Suprapubic skin (tissue), 4 donors: ENCODE measurements around the gene CGNL1. TPM values are rescaled to one million over a fixed set of nuclear protein-coding genes. Genes with fewer than 3 reads are reported as not detected.

ENCODE experiments used
- DNase-seq, 2 donors: peaks; one replicate each; pipeline ENCODE4 v3.0.0-alpha.2; 2019; ENCODE audit warnings: low spot score in 2 of 2
- H3K27ac ChIP-seq: fragments of 200-600 bp; sonication (generic); one replicate; pipeline ENCODE4 v1.5.1; 2019
- H3K27me3 ChIP-seq: fragments of 200-600 bp; sonication (generic); one replicate; pipeline ENCODE4 v1.5.1; 2019
- H3K36me3 ChIP-seq: fragments of 200-600 bp; sonication (generic); one replicate; pipeline ENCODE4 v1.5.1; 2019
- H3K4me1 ChIP-seq: fragments of 200-600 bp; sonication (generic); one replicate; pipeline ENCODE4 v1.5.1; 2019
- H3K4me3 ChIP-seq: fragments of 200-600 bp; sonication (generic); one replicate; pipeline ENCODE4 v1.5.1; 2019; ENCODE audit warnings: mild to moderate bottlenecking
- H3K9me3 ChIP-seq: fragments of 200-600 bp; sonication (generic); one replicate; pipeline ENCODE4 v1.5.1; 2019
- EP300 ChIP-seq: sonication (generic); formaldehyde crosslinking; IDR thresholded peaks from one replicate; pipeline ENCODE4 v1.6.1; 2017; ENCODE audit warnings: antibody characterized with exemption
- POLR2A ChIP-seq, 2 donors: fragments of 450-650 bp; IDR thresholded peaks; one replicate each; pipeline ENCODE4 v1.6.1; 2017; ENCODE audit warnings: antibody characterized with exemption in 2 of 2, mild to moderate bottlenecking in 2 of 2, moderate library complexity in 2 of 2
- POLR2AphosphoS5 ChIP-seq, 3 donors: sonication (generic); formaldehyde crosslinking; IDR thresholded peaks; one replicate each; pipeline ENCODE4 v1.6.1; 2017; ENCODE audit warnings: antibody characterized with exemption in 3 of 3
- WGBS: methylation state at CpG from one replicate; pipeline ENCODE4 v1.1.5; 2018; 5-methylcytosine and 5-hydroxymethylcytosine counted together
- total RNA-seq, 4 donors: library from RNA; depleted of rRNA; stranded (reverse); fragments of >200 nt; gene quantifications; one replicate each; pipeline ENCODE4 v1.1.0, GENCODE V29; 2016
- TF ChIP-seq, protein P1 (sequence below), 2 donors: fragments of 200-600 bp in 1 of 2; fragments of 450-650 bp in 1 of 2; sonication (generic) in 1 of 2; IDR thresholded peaks; one replicate each; pipeline ENCODE4 v1.5.1; 2016 to 2019; ENCODE audit warnings: antibody characterized with exemption in 2 of 2, mild to moderate bottlenecking in 1 of 2, moderate library complexity in 1 of 2

Gene CGNL1
- total RNA-seq, 4 donors from 2014 or later = 7.1 to 27.0 (median 14.2) TPM

GRCh38 chr15:57596978-57597377, 220.7 kb downstream of the CGNL1 start:
- Histone ChIP-seq H3K4me1 (peaks cover 41% of the 10 kb centered on the region), H3K36me3 (no peaks in the 10 kb centered on the region), H3K4me3 (no peak overlapping the region), H3K27ac (peak overlapping the region; percentile 33), H3K27me3 (no peaks in the 10 kb centered on the region), H3K9me3 (no peaks in the 10 kb centered on the region)
- TF ChIP-seq POLR2AphosphoS5 (IDR thresholded peaks at IDR 0.05) (no peak), POLR2A (IDR thresholded peaks at IDR 0.05) (no peak), EP300 (no peak)
- TF ChIP-seq, protein P1, sequence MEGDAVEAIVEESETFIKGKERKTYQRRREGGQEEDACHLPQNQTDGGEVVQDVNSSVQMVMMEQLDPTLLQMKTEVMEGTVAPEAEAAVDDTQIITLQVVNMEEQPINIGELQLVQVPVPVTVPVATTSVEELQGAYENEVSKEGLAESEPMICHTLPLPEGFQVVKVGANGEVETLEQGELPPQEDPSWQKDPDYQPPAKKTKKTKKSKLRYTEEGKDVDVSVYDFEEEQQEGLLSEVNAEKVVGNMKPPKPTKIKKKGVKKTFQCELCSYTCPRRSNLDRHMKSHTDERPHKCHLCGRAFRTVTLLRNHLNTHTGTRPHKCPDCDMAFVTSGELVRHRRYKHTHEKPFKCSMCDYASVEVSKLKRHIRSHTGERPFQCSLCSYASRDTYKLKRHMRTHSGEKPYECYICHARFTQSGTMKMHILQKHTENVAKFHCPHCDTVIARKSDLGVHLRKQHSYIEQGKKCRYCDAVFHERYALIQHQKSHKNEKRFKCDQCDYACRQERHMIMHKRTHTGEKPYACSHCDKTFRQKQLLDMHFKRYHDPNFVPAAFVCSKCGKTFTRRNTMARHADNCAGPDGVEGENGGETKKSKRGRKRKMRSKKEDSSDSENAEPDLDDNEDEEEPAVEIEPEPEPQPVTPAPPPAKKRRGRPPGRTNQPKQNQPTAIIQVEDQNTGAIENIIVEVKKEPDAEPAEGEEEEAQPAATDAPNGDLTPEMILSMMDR (IDR thresholded peaks at IDR 0.05) = no peak
- 47% methylated on average over 4 of the region's 4 CpGs for WGBS
- DNase-seq = peak in 1 of 2 donors; percentile 40

DNA sequence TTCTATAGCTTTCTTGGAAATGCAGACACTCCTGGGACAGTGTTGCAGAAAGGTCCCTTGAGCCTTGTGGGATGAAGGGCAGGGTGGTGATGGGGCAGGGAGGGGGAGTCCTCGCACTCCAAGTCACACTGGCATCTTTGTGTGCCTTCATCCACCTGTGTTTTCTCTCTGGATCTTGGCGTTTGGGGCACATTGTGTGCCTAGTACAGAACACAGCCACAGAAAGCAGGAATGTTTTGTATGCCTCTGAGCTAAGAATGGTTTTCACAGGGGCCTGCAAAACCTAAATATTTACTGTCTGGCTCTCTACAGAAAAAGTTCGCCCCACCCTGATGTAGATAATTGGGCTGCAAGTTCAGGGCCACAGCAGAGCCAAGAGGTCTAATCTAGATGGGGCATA, 221.1 kb downstream of the CGNL1 start:
- H3K9me3 ChIP-seq = no peaks in the 10 kb centered on the region
- DNase-seq = peak in 1 of 2 donors; percentile 34
- H3K27me3 ChIP-seq = no peaks in the 10 kb centered on the region
- H3K4me3 ChIP-seq = no peak overlapping the region
- H3K36me3 ChIP-seq = no peaks in the 10 kb centered on the region
- TF ChIP-seq POLR2AphosphoS5 (IDR thresholded peaks at IDR 0.05) = no peak
- TF ChIP-seq EP300 = peak; percentile 71
- TF ChIP-seq, protein P1 (IDR thresholded peaks at IDR 0.05) = no peak
- no peak for TF ChIP-seq POLR2A (IDR thresholded peaks at IDR 0.05)
- WGBS = 47% methylated on average over 3 of the region's 3 CpGs
- H3K4me1 ChIP-seq = peaks cover 36% of the 10 kb centered on the region
- peak overlapping the region; percentile 22 for H3K27ac ChIP-seq

DNA sequence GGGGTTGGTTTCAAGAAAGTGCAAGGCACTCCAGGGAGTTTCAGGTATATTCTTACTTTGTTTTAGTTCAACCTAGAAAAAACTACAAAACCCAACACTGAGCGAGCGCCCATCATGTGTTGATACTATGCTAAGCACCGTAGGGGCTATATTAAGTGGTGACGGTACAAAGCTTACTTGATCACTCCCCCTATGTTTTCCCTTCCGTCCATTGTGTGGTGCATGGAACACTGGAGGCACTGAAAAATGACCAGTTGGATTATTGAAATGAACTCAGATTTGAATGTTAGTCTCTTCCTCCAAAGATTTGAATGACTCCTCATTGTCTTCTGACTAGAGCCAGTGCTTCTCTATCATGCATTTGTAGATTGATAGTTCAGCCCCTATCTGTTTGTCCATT, 222.0 kb downstream of the CGNL1 start:
- no peak for DNase-seq

GRCh38 chr15:57599296-57599810, 223.0 kb downstream of the CGNL1 start:
- no peak for TF ChIP-seq EP300
- TF ChIP-seq, protein P1 (IDR thresholded peaks at IDR 0.05) = no peak
- no peak for TF ChIP-seq POLR2AphosphoS5 (IDR thresholded peaks at IDR 0.05)
- TF ChIP-seq POLR2A (IDR thresholded peaks at IDR 0.05) = no peak
- Histone ChIP-seq H3K9me3 (no peaks in the 10 kb centered on the region), H3K4me1 (peaks cover 34% of the 10 kb centered on the region), H3K27ac (no peak overlapping the region), H3K27me3 (no peaks in the 10 kb centered on the region), H3K36me3 (no peaks in the 10 kb centered on the region), H3K4me3 (no peak overlapping the region)
- 84% methylated on average over 10 of the region's 10 CpGs for WGBS
- no peak for DNase-seq

More for the DNA sequence above, 222.0 kb downstream of the CGNL1 start:
- 91% methylated on average over 5 of the region's 5 CpGs for WGBS
- H3K27me3 ChIP-seq = no peaks in the 10 kb centered on the region
- no peak overlapping the region for H3K27ac ChIP-seq
- H3K9me3 ChIP-seq = no peaks in the 10 kb centered on the region
- TF ChIP-seq POLR2A (IDR thresholded peaks at IDR 0.05) (no peak), EP300 (no peak), POLR2AphosphoS5 (IDR thresholded peaks at IDR 0.05) (no peak)
- TF ChIP-seq, protein P1 (IDR thresholded peaks at IDR 0.05) = no peak
- H3K4me3 ChIP-seq = no peak overlapping the region
- peaks cover 34% of the 10 kb centered on the region for H3K4me1 ChIP-seq
- no peaks in the 10 kb centered on the region for H3K36me3 ChIP-seq

GRCh38 chr15:57600197-57600596, 223.9 kb downstream of the CGNL1 start:
- peaks cover 27% of the 10 kb centered on the region for H3K4me1 ChIP-seq

More at GRCh38 chr15:57600197-57600596, 223.9 kb downstream of the CGNL1 start:
- DNase-seq = no peak
- Histone ChIP-seq H3K27ac (no peak overlapping the region), H3K9me3 (no peaks in the 10 kb centered on the region), H3K36me3 (no peaks in the 10 kb centered on the region), H3K4me3 (no peak overlapping the region), H3K27me3 (no peaks in the 10 kb centered on the region)
- 85% methylated on average over 1 of the region's 1 CpG for WGBS
- TF ChIP-seq POLR2AphosphoS5 (IDR thresholded peaks at IDR 0.05) (no peak), EP300 (no peak), POLR2A (IDR thresholded peaks at IDR 0.05) (no peak)
- TF ChIP-seq, protein P1 (IDR thresholded peaks at IDR 0.05) = no peak

Other genes starting within 250 kb of the CGNL1 start
- gene MYZAP, start 215.4 kb downstream of the CGNL1 start, total RNA-seq = 10 to 100 TPM in 2 of 4 donors, 1 to 10 TPM in 2; 8.6 to 14.9 (median 11.6) TPM